Measurements from ENCODE around the gene CABLES2. TPM values are rescaled to one million over a fixed set of nuclear protein-coding genes. Genes with fewer than 3 reads are reported as not detected.

CABLES2 gene
- total and polyA plus RNA-seq, 9 of the 15 experiments (the other 6 are each of a cell fraction or from before 2014, with no cell fraction given): 0.46 to 4.2 (median 1.6) TPM

DNA sequence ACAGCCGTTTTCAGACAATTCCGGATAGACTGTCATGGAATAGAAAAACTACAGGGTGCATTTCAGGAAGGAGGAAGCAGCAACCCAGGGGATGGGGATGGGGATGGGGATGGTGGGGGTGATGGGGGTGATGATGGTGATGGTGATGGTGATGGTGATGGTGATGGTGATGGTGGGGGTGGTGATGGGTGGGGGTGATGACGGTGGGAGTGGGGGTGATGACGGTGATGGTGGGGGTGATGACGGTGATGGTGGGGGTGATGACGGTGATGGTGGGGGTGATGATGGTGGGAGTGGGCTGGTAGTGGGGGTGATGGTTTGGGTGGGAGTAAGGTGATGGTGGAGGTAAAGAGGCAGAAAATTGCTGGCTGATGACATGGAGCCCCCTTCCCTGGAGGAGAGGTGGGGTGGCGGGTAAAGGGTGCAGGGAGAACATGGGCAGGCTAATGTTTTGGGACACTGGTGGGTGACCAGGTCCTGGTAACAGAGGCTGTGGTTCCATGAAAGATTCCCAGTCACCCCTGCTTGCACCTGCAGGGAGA is 57.5 kb downstream of the CABLES2 start (continued):
- TF ChIP-seq, protein P1, sequence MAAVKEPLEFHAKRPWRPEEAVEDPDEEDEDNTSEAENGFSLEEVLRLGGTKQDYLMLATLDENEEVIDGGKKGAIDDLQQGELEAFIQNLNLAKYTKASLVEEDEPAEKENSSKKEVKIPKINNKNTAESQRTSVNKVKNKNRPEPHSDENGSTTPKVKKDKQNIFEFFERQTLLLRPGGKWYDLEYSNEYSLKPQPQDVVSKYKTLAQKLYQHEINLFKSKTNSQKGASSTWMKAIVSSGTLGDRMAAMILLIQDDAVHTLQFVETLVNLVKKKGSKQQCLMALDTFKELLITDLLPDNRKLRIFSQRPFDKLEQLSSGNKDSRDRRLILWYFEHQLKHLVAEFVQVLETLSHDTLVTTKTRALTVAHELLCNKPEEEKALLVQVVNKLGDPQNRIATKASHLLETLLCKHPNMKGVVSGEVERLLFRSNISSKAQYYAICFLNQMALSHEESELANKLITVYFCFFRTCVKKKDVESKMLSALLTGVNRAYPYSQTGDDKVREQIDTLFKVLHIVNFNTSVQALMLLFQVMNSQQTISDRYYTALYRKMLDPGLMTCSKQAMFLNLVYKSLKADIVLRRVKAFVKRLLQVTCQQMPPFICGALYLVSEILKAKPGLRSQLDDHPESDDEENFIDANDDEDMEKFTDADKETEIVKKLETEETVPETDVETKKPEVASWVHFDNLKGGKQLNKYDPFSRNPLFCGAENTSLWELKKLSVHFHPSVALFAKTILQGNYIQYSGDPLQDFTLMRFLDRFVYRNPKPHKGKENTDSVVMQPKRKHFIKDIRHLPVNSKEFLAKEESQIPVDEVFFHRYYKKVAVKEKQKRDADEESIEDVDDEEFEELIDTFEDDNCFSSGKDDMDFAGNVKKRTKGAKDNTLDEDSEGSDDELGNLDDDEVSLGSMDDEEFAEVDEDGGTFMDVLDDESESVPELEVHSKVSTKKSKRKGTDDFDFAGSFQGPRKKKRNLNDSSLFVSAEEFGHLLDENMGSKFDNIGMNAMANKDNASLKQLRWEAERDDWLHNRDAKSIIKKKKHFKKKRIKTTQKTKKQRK (IDR thresholded peaks at IDR 0.05; ENCODE audit: borderline replicate concordance, low read depth, low read length): no peak
- TF ChIP-seq HNRNPH1 (optimal IDR thresholded peaks at IDR 0.05; ENCODE audit: low read depth, low read length) (no peak), CAMTA2 (CRISPR knock-in tag; conservative IDR thresholded peaks at IDR 0.05) (no peak), MEIS2 (IDR thresholded peaks at IDR 0.05; ENCODE audit: partially characterized antibody) (no peak)

DNA sequence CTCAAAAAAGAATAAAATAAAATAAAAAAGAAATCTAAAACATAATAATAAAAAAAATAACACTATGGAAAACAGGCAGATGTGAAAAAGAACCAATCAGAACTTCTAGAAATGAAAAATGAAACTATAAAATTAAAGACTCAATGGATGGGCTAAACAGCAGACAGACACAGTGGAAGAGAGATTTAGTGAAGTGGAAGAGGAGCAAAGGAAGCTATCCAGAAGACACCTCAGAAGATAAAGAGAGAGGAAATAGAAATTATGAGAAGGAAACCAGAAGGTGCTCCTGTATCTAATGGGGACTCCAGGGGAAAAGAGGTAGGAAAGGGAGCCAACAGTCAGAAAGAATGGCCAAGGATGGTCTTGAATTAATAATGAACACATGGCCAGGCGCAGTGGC is 58.5 kb downstream of the CABLES2 start:
- no peak overlapping the region for H3K9ac ChIP-seq (ENCODE audit: insufficient read depth in 1 of 2, low read depth in 2 of 2, low read length in 2 of 2)
- no peaks in the 10 kb centered on the region for H3K79me2 ChIP-seq (ENCODE audit: control insufficient read depth, insufficient read depth, low read length)
- peaks cover 2% of the 10 kb centered on the region for H3K9me1 ChIP-seq (ENCODE audit: control insufficient read depth, insufficient read depth, low read length)
- no peak overlapping the region for H3K4me3 ChIP-seq
- FAIRE-seq (no peak), DNase-seq (ENCODE audit: extremely low read depth in 1 of 4, low spot score in 3 of 4) (peak in 1 of 4 experiments; percentile 36), ATAC-seq (no peak)
- WGBS (ENCODE audit: insufficient coverage, low coverage, missing lambda C conversion rate): 100% methylated on average over 1 of the region's 1 CpG
- intact Hi-C loops (cut with micrococcal nuclease) (no loop called here), in situ Hi-C loops (cut with MboI) (no loop called here)
- H3K36me3 ChIP-seq (ENCODE audit: control insufficient read depth, insufficient read depth, low read length): peaks cover 73% of the 10 kb centered on the region
- no peaks in the 10 kb centered on the region for H3K27me3 ChIP-seq (ENCODE audit: control insufficient read depth in 2 of 2, insufficient read depth in 2 of 2, low read length in 2 of 2)
- ChIA-PET CTCF (ENCODE audit: low intra/inter-chr PET ratio) (no interaction called here), POLR2A (interaction anchor here (0.9 kb wide), 1 partner anchor 9 kb away, joined by 3 read pairs; no protein-coding TSS in a partner anchor)
- no peak overlapping the region for H3K27ac ChIP-seq (ENCODE audit: extremely low read depth, low read depth, low read length)
- no peaks in the 10 kb centered on the region for H3K9me3 ChIP-seq (replicated peaks; ENCODE audit: control insufficient read depth, insufficient read depth, low read depth, low read length)
- H3K4me2 ChIP-seq (ENCODE audit: insufficient read depth, low read length): no peak overlapping the region
- H3K4me1 ChIP-seq (replicated peaks in 1 of 2; ENCODE audit: control insufficient read depth in 2 of 2, insufficient read depth in 2 of 2, low read length in 2 of 2): peaks cover 0 to 37% of the 10 kb centered on the region in 2 experiments; a peak in 1 of 5 replicates
- no TSS peak for BruUV-seq (replicated peaks)
- no peaks in the 10 kb centered on the region for H4K20me1 ChIP-seq (replicated peaks; ENCODE audit: control insufficient read depth, insufficient read depth, low read length)
- H2AFZ ChIP-seq (ENCODE audit: low read depth, low read length): no peak overlapping the region
- TF ChIP-seq PPARD (CRISPR knock-in tag; IDR thresholded peaks at IDR 0.05) (no peak), CBX3 (IDR thresholded peaks at IDR 0.05; ENCODE audit: borderline replicate concordance in 1 of 2, low read length in 2 of 2) (peak in 1 of 2 experiments; percentile 85; a peak in 2 of 3 replicates), SP2 (IDR thresholded peaks at IDR 0.05; ENCODE audit: extremely low read depth, low read depth, low read length, poor library complexity, severe bottlenecking) (no peak), U2AF1 (optimal IDR thresholded peaks at IDR 0.05; ENCODE audit: low read depth, low read length) (no peak), TRIM24 (IDR thresholded peaks at IDR 0.05) (0 out of 4 replicates have a peak, but pooled peaks of 1 of the 2 experiments have one; percentile 22), ZNF561 (CRISPR knock-in tag; conservative IDR thresholded peaks at IDR 0.05) (no peak), BCOR (IDR thresholded peaks at IDR 0.05) (peak; percentile 50; the same call in 1 of the 2 replicates), TRIM28 (IDR thresholded peaks at IDR 0.05) (peak; percentile 66; the same call in 1 of the 2 replicates), ZFP30 (CRISPR knock-in tag; IDR thresholded peaks at IDR 0.05; ENCODE audit: borderline replicate concordance) (peak; percentile 80)
- TF ChIP-seq, protein P2, sequence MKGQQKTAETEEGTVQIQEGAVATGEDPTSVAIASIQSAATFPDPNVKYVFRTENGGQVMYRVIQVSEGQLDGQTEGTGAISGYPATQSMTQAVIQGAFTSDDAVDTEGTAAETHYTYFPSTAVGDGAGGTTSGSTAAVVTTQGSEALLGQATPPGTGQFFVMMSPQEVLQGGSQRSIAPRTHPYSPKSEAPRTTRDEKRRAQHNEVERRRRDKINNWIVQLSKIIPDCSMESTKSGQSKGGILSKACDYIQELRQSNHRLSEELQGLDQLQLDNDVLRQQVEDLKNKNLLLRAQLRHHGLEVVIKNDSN (CRISPR knock-in tag; IDR thresholded peaks at IDR 0.05): no peak
- TF ChIP-seq, protein P3, sequence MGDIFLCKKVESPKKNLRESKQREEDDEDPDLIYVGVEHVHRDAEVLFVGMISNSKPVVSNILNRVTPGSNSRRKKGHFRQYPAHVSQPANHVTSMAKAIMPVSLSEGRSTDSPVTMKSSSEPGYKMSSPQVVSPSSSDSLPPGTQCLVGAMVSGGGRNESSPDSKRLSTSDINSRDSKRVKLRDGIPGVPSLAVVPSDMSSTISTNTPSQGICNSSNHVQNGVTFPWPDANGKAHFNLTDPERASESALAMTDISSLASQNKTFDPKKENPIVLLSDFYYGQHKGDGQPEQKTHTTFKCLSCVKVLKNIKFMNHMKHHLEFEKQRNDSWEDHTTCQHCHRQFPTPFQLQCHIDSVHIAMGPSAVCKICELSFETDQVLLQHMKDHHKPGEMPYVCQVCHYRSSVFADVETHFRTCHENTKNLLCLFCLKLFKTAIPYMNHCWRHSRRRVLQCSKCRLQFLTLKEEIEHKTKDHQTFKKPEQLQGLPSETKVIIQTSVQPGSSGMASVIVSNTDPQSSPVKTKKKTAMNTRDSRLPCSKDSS (IDR thresholded peaks at IDR 0.05; ENCODE audit: low read depth, partially characterized antibody): peak; percentile 27

Data from K562 (cell line).